NCI-H187 (cell line): Measurements from ENCODE around the gene HAAO.

ENCODE experiments used
- DNase-seq, 2 experiments: peaks; one replicate each; lab custom pipeline; 2025; lab: John Stamatoyannopoulos, UW

HAAO gene

GRCh38 chr2:42813763-42814162 is 21.4 kb upstream of the HAAO start:
- no peak for DNase-seq

- DNase-seq, result no peak
These were observed 20.6 kb upstream of the HAAO start for GRCh38 chr2:42812899-42813479.

- DNase-seq, result no peak
These were observed 18.8 kb upstream of the HAAO start for GRCh38 chr2:42810971-42811811.

- peak; percentile 88 to 96 for DNase-seq
These were observed 18.0 kb upstream of the HAAO start for GRCh38 chr2:42810121-42810970.

- DNase-seq, result peak; percentile 39 to 62
These were observed 17.4 kb upstream of the HAAO start for GRCh38 chr2:42809819-42810120.

- no peak for DNase-seq
These were observed 16.9 kb upstream of the HAAO start for GRCh38 chr2:42809131-42809818.

GRCh38 chr2:42808301-42808700 is 15.9 kb upstream of the HAAO start:
- DNase-seq, result no peak

GRCh38 chr2:42806786-42807185 is 14.4 kb upstream of the HAAO start:
- DNase-seq, result no peak

GRCh38 chr2:42804891-42805290 is 12.5 kb upstream of the HAAO start:
- no peak for DNase-seq

- DNase-seq, result no peak
These were observed 12.0 kb upstream of the HAAO start for GRCh38 chr2:42804338-42804737.

- no peak for DNase-seq
These were observed 9.8 kb upstream of the HAAO start for GRCh38 chr2:42802150-42802549.

GRCh38 chr2:42801381-42801780 is 9.0 kb upstream of the HAAO start:
- no peak for DNase-seq

GRCh38 chr2:42800981-42801380 is 8.6 kb upstream of the HAAO start:
- no peak for DNase-seq

GRCh38 chr2:42800461-42800962 is 8.1 kb upstream of the HAAO start:
- no peak for DNase-seq

GRCh38 chr2:42799881-42800280 is 7.5 kb upstream of the HAAO start:
- no peak for DNase-seq

- DNase-seq, result no peak
These were observed 4.9 kb upstream of the HAAO start for GRCh38 chr2:42797281-42797680.

GRCh38 chr2:42796427-42797248 is 4.3 kb upstream of the HAAO start:
- no peak for DNase-seq

GRCh38 chr2:42795841-42796301 is 3.5 kb upstream of the HAAO start:
- no peak for DNase-seq

- DNase-seq, result no peak
These were observed 2.9 kb upstream of the HAAO start for GRCh38 chr2:42795275-42795674.

- no peak for DNase-seq
These were observed 2.1 kb upstream of the HAAO start for GRCh38 chr2:42794271-42795046.
